ES-I3 (cell line): ENCODE data around the gene POMGNT2.
"Not testable (repeated sequence)": the region's sequence is repeated elsewhere in the genome, so short reads cannot be mapped to it uniquely, and the experiment has no call there.

ENCODE experiments used
- H3K36me3 ChIP-seq: 2 replicates; pipeline ENCODE4 v1.6.1; 2013; ENCODE audit warnings: mild to moderate bottlenecking, low read length, control low read depth, moderate library complexity; ENCODE audit not compliant: insufficient read depth
- H3K4me1 ChIP-seq: 2 replicates; pipeline ENCODE4 v1.6.1; 2013; ENCODE audit warnings: mild to moderate bottlenecking, control low read depth, low read length; ENCODE audit not compliant: insufficient read depth
- H3K9ac ChIP-seq: 2 replicates; pipeline ENCODE4 v1.6.1; 2013; ENCODE audit warnings: low read depth, mild to moderate bottlenecking, low read length, moderate library complexity
- H3K9me3 ChIP-seq: 2 replicates; pipeline ENCODE4 v1.6.1; 2013; ENCODE audit warnings: mild to moderate bottlenecking, low read length, moderate library complexity; ENCODE audit not compliant: control insufficient read depth, insufficient read depth

The POMGNT2 gene

DNA sequence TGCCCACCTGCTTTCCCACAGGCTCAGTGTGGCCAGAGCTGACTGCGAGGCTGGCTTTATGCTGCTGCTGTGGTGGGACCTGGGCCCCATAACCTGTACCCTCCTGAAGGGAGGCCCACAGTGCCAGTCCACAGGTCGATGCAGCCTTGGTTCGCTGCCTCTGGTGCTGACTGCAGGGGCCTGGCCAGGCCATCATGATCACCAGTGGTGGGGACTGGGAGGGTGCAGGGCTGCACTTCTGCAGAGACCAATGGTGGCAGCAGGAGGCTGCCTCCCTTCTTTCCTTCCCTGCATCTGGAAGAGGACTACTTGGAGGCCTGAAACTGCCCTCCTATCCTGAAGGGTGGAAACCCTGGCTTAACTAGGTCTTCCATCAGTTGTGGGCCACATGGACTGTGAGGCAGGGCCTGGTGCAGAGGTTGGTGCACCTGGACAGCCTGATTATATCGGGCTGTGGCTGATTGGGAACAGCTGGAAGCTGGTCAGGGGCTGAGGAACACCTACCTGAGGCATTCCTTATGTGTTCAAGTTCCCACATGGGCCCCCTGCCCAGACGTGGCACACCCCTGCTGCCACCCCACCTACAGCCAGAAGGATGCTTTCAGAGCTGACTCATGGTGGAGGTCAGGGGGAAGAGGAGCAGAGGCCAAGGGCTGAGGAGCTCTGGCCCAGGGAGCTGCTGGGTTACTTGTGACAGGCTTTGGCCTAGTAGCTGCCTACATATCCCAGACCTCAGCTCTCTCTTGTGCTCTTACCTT is 29.8 kb downstream of the POMGNT2 start:
- no peak overlapping the region for H3K9ac ChIP-seq
- H3K36me3 ChIP-seq, result no peaks in the 10 kb centered on the region
- no peaks in the 10 kb centered on the region for H3K4me1 ChIP-seq
- no peaks in the 10 kb centered on the region for H3K9me3 ChIP-seq

GRCh38 chr3:43074901-43075689 is 30.8 kb downstream of the POMGNT2 start:
- H3K4me1 ChIP-seq, result no peaks in the 10 kb centered on the region
- H3K36me3 ChIP-seq, result no peaks in the 10 kb centered on the region
- H3K9ac ChIP-seq, result no peak overlapping the region
- no peaks in the 10 kb centered on the region for H3K9me3 ChIP-seq

DNA sequence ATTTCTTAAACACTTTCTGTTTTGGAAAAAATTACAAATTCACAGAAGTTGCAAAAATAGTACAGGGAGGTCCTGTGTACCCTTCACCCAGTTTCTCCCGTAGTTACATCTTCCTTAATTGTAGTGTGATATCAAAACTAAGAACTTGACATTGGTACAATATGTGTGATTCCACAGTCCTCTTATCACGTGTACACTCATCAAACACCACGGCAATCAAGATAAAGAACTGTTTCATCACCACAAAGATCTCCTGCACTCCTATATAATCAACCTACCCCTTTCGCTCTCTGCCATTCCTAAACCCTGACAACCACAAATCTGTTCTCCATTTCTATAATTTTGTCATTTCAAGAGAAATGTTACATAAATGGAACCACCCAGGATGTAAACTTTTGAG is 31.4 kb downstream of the POMGNT2 start:
- H3K36me3 ChIP-seq, result no peaks in the 10 kb centered on the region
- H3K4me1 ChIP-seq, result no peaks in the 10 kb centered on the region
- H3K9me3 ChIP-seq, result no peaks in the 10 kb centered on the region
- no peak overlapping the region for H3K9ac ChIP-seq

DNA sequence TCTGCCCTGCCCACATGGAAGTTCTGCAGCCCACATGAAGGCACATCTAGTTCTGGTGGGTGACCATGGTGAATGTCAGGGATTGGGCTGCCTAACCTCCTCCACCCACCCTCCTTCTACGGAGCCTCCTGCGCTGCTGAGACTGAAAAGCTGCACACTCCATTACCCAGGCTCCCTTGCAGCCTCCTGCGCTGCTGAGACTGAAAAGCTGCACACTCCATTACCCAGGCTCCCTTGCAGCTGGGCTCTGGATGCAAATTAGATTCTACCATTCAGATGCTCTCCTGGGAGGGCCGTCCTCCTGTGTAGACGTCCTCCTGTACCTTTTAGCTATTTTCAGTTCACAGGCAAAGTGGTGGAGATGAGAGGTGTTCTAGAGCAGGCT is 32.1 kb downstream of the POMGNT2 start:
- no peaks in the 10 kb centered on the region for H3K9me3 ChIP-seq
- H3K9ac ChIP-seq, result no peak overlapping the region
- H3K36me3 ChIP-seq, result no peaks in the 10 kb centered on the region
- H3K4me1 ChIP-seq, result no peaks in the 10 kb centered on the region

DNA sequence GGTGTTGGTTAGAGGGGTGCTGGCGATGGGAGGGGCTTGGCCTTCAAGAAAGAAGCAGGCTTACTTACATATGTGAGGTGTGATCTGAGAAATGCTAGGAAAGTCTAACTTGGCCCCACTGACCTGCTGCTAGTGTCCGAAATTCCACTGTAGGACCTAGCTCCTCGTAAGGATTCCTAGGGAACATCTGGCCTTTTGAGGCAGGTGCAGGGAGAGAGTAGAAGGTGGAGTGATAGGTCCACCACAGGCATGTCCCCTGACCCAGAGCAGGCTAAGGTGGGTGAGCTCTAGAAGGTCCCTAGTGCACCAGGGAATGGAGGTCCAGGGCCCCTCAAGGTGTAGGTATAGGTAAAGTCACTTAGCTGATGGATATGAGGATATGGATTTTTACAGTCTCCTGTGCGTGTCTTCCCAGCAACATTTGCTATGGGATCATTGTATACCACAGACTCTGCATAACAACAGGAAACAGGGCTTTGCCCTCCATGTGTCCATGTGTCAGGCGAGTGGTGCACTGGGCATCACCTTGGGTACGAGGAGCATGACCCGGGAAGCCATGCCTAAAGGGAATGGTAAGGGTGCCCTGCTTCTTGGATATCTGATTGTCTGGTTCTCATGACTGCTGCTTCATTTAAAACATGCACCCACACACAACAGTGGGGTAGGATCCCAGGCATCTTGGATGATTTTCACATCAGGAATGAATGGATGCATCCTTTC is 32.6 kb downstream of the POMGNT2 start:
- Histone ChIP-seq H3K36me3 (no peaks in the 10 kb centered on the region), H3K9me3 (no peaks in the 10 kb centered on the region), H3K9ac (no peak overlapping the region), H3K4me1 (no peaks in the 10 kb centered on the region)

DNA sequence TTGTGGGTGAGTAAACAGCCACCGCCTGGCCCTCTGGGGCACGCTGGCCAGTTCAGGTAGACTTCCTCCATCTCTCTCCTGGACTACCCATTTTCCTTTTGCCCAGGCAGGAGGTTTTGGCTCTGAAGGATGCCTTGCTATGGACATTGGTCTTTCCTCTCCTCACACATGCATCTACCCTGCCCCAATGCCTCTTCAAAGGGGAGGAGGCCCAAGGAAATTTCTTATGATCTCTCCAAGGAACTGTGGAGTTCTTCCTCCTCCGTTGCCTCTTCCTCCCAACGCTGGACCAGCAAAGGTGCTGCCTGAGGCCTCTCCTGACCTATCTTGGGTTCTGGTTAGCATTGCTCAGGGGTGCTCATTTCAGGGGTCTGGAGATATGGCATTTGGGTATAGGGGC is 33.5 kb downstream of the POMGNT2 start:
- Histone ChIP-seq H3K36me3 (no peaks in the 10 kb centered on the region), H3K9me3 (no peaks in the 10 kb centered on the region), H3K9ac (no peak overlapping the region), H3K4me1 (no peaks in the 10 kb centered on the region)

DNA sequence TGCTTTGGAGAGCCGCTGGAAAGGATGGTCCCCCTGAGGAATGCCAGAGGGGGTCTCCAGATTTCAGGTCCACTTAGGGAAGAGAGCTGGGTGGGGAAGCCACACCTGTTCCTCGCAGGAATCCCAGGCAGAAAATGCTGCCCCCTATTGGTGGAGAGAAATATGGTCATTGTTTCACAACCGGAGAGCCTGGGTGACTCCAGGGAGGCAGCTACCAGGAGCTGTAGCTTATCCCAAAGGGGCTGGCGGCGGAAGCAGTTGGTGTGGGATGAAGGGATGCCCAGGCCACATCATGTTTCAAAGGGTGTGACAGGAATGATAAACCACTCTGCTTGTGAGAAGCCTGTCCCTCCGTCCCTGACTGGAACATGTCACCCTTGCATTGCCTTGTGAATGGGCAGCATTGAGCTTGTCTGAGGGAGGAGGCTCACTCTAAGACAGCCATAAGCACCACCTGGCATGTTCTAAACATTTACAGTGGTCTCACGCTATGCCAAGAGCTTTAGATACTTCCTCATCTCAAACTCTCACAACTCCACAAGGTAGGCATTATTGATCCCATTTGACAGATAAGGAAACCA is 34.5 kb downstream of the POMGNT2 start:
- Histone ChIP-seq H3K9ac (no peak overlapping the region), H3K9me3 (no peaks in the 10 kb centered on the region), H3K36me3 (no peaks in the 10 kb centered on the region), H3K4me1 (no peaks in the 10 kb centered on the region)

DNA sequence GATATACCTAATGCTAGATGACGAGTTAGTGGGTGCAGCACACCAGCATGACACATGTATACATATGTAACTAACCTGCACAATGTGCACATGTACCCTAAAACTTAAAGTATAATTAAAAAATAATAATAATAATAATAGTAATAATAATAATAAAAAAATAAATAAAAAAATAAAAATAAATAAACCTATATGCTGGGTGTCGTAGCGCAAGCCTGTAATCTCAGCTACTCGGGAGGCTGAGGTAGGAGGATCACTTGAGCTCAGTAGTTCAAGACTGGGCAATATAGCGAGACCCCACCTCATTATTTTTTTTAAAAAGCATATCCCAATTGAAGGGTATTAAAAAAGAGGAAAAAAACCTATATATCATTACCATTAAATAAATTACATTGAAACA is 35.2 kb downstream of the POMGNT2 start:
- H3K9ac ChIP-seq, H3K36me3 ChIP-seq, H3K9me3 ChIP-seq, H3K4me1 ChIP-seq: not testable (repeated sequence)

DNA sequence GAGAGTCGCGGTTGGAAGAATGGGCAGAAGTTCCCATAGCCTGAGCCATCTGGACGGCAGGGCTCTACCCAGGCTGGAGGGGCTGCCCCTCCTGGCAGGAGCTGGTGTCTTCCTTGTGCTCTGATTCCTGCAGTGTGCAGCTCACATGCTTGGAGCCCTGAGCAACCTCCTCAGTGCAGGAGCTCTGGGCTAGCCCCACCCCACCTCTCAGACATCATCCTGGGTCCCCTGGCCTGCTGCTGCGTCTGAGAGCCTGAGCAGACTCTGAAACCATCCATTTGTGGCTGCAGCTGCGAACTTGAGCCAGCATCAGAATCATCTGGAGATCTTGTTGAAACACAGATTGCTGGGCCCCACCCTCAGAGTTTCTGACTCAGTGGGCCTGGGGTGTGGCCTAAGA is 42.8 kb downstream of the POMGNT2 start:
- Histone ChIP-seq H3K36me3 (peaks cover 3% of the 10 kb centered on the region; the same call in 1 of the 2 replicates), H3K4me1 (no peaks in the 10 kb centered on the region), H3K9me3 (peaks cover 3% of the 10 kb centered on the region), H3K9ac (no peak overlapping the region)

- Histone ChIP-seq H3K4me1 (no peaks in the 10 kb centered on the region), H3K9ac (no peak overlapping the region), H3K36me3 (peaks cover 3% of the 10 kb centered on the region; the same call in 1 of the 2 replicates), H3K9me3 (peaks cover 3% of the 10 kb centered on the region)
Measured at GRCh38 chr3:43062564-43063040, 43.3 kb downstream of the POMGNT2 start.

- Histone ChIP-seq H3K36me3 (peaks cover 3% of the 10 kb centered on the region; the same call in 1 of the 2 replicates), H3K4me1 (no peaks in the 10 kb centered on the region), H3K9me3 (peaks cover 3% of the 10 kb centered on the region), H3K9ac (no peak overlapping the region)
Measured at GRCh38 chr3:43062040-43062563, 43.8 kb downstream of the POMGNT2 start.

- peaks cover 3% of the 10 kb centered on the region for H3K9me3 ChIP-seq
- no peaks in the 10 kb centered on the region for H3K4me1 ChIP-seq
- peaks cover 3% of the 10 kb centered on the region; the same call in 1 of the 2 replicates for H3K36me3 ChIP-seq
- no peak overlapping the region for H3K9ac ChIP-seq
Measured at GRCh38 chr3:43061101-43061895, 44.6 kb downstream of the POMGNT2 start.

DNA sequence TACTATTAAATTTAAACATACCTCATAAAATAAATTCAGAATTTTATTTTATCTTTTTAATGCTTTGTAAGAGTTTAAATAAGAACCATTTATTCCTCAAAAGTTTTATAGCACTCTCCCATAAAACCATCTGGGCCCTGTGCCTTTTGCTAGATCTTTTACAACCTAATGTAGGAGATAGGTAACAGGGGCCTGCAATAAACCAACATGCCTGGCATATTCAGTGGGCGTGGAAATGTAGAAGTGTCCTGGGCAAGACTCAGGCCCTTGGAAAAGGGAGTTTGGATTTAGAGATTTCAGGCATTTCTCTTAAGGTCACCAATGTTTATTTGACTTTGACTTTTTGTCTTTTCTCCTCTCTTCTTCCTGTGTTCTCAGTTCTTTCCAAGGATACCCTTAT is 46.4 kb downstream of the POMGNT2 start:
- Histone ChIP-seq H3K4me1 (no peaks in the 10 kb centered on the region), H3K9ac (no peak overlapping the region), H3K9me3 (peaks cover 3% of the 10 kb centered on the region), H3K36me3 (peaks cover 3% of the 10 kb centered on the region; the same call in 1 of the 2 replicates)
